GM21528 (cell line): ENCODE results near the gene RNF4.

Source experiments
- ATAC-seq: cut with Tn5 transposase; IDR thresholded peaks from one replicate; pipeline ENCODE4 v1.9.1; 2021; ENCODE audit warnings: mild to moderate bottlenecking, moderate library complexity; ENCODE audit not compliant: unreplicated experiment, low FRiP score

RNF4 gene

GRCh38 chr4:2436761-2437474 lies 32.0 kb upstream of the RNF4 start:
- no peak for ATAC-seq

- ATAC-seq, result no peak
Measured at GRCh38 chr4:2437475-2438215, 31.3 kb upstream of the RNF4 start.

- ATAC-seq, result no peak
Measured at GRCh38 chr4:2438822-2439718, 29.8 kb upstream of the RNF4 start.

GRCh38 chr4:2441393-2442174 lies 27.3 kb upstream of the RNF4 start:
- ATAC-seq, result peak; percentile 80

- ATAC-seq, result no peak
Measured at GRCh38 chr4:2442175-2442993, 26.5 kb upstream of the RNF4 start.

GRCh38 chr4:2443061-2443730 lies 25.7 kb upstream of the RNF4 start:
- ATAC-seq, result no peak

GRCh38 chr4:2443956-2444740 lies 24.8 kb upstream of the RNF4 start:
- no peak for ATAC-seq

- no peak for ATAC-seq
Measured at GRCh38 chr4:2445130-2445529, 23.8 kb upstream of the RNF4 start.

GRCh38 chr4:2445571-2445970 lies 23.3 kb upstream of the RNF4 start:
- ATAC-seq, result no peak

- ATAC-seq, result no peak
Measured at GRCh38 chr4:2446656-2447564, 22.0 kb upstream of the RNF4 start.

GRCh38 chr4:2448589-2448988 lies 20.3 kb upstream of the RNF4 start:
- ATAC-seq, result no peak

GRCh38 chr4:2449051-2449450 lies 19.9 kb upstream of the RNF4 start:
- no peak for ATAC-seq

- no peak for ATAC-seq
Measured at GRCh38 chr4:2449511-2450392, 19.2 kb upstream of the RNF4 start.

GRCh38 chr4:2450394-2451035 lies 18.4 kb upstream of the RNF4 start:
- no peak for ATAC-seq

GRCh38 chr4:2451036-2451520 lies 17.8 kb upstream of the RNF4 start:
- no peak for ATAC-seq
